HG03103 (cell line): ENCODE measurements around the gene TSPAN17.
A peak's percentile ranks its signal among the peaks of the same experiment; 100 is the strongest.
"Not testable (repeated sequence)": the region's sequence is repeated elsewhere in the genome, so short reads cannot be mapped to it uniquely, and the experiment has no call there.

ENCODE experiments used
- ATAC-seq: cut with Tn5 transposase; IDR thresholded peaks from one replicate; pipeline ENCODE4 v1.9.1; 2021; ENCODE audit warnings: low read depth; ENCODE audit not compliant: unreplicated experiment

Gene TSPAN17

DNA sequence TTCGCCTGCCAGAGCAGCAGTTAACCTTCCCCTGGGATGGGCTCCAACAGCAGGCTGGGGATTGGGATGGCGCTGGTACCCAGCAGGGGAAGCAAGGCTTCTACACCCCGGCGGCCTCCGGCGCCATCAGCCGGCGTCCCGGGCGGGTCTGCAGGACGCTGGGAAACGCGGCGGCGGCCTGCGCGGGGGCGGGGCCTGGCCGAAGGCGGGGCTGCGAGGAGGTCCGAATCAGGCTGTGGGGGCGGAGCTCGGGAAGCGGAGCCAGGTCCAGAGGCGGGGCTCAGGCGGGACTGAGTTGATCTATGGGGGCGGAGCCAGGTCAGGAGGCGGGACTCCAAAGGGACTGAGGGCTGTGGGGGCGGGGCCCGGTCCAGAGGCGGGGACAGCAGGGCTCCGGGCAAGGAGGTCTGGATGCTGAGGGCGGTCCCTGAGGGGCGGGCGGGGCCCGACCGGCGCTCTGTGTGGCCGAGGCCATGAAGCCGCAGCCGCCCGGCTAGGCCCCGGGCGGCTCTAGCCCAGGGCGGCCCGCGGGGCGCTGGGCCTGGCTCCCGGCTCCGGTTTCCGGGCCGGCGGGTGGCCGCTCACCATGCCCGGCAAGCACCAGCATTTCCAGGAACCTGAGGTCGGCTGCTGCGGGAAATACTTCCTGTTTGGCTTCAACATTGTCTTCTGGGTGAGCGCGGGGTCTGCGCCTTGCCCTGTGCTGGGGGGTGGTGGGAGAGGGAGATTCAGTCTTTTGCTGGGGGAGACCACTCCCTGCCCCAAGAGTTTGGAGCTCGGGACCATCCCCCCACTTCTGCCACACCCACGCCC lies at the start of gene TSPAN17:
Gene TSPAN17, plus strand, starts transcription at position 455 of the 813 bp plus-strand sequence. Its CDS starts 132 bp downstream, at position 587.
- ATAC-seq: peak; percentile 93

DNA sequence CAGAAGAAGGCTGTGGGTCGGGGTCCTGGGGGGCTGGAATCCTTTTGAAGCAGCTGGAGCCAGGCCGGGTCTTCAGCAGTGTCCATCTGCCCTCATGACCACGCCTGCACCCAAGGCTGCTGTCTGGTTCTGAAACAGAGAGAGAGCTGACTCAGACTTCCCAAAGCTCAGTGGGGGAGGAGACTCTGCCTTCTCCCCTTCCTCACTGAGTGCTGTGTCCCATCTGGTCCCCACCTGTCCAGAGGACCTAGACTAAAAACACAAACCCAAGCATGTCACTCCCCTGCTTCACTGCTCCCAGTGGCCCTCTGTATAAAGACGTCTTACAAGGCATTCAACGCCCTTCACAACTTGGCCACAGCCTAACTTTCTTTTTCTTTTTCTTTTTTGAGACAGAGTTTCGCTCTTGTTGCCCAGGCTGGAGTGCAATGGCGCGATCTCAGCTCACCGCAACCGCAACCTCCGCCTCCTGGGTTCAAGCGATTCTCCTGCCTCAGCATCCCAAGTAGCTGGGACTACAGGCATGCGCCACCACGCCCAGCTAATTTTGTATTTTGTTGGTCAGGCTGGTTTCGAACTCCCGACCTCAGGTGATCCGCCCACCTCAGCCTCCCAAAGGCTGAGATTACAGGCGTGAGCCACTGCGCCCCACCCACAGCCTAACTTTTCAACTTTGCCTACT lies 47.4 kb upstream of the TSPAN17 start:
- ATAC-seq: not testable (repeated sequence)

GRCh38 chr5:176601901-176602482 lies 45.3 kb upstream of the TSPAN17 start:
- ATAC-seq: no peak

DNA sequence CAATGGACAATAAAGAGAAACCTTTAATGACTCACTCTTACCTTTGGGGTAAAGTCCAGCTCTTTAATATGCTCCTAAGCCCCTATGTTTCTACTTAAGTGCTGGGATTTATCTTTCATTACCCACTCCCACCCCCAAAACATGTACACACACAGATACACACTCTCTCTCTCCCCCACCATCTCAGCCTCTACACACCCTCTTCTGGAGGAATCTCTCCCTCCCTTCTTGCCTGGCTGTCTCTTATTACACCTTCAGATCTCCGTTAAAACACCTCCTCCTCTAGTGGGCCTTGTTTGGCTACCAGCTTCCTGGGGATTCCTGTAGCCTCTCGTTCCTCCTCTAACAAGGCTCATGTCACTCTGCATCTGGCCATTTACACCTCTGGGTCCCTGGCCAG lies 44.2 kb upstream of the TSPAN17 start:
- ATAC-seq: no peak

- no peak for ATAC-seq
These were observed 41.3 kb upstream of the TSPAN17 start for GRCh38 chr5:176606032-176606431.

GRCh38 chr5:176606875-176607274 lies 40.4 kb upstream of the TSPAN17 start:
- ATAC-seq: no peak

- no peak for ATAC-seq
These were observed 39.1 kb upstream of the TSPAN17 start for GRCh38 chr5:176608142-176608705.

DNA sequence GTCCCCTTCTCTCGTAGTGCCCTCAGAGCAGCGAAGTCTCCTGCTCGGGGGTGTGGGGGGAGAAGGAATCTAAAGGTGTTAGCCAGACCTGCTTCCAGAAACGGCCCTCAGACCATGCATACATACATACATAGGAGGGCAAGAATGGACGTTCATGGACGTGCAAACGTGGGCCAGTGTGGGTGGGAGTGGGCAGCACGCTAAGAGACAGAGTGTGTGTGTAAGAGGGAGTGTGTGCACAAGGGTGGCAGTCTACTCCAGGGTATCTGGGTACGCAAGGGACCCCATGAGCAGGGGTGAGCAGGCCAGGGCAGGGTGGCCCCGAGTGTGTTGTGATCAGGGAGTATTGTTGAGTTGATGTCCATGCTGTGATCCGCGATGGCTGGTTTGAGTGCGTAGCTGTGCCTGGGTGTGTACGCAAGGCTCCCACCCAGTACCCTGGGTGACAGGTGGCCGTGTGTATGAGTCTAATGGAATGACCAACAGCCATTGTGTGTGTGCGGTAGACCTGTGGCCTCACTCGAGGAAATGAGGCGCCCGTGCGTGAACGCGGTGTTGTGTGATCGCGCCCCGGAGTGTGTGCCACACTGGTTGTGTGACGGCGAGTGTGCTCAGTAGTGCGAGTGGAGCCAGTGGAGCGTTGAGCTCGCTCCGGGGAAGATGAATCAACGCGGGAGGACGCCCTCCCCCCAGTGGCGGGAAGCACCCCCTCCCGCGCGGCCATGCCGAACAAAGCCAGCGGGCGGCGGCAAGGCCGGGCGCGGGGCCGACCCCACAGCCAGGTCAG lies 38.2 kb upstream of the TSPAN17 start:
- ATAC-seq: peak; percentile 30

GRCh38 chr5:176609724-176610434 lies 37.4 kb upstream of the TSPAN17 start, which contains the start of gene GPRIN1:
GPRIN1 (minus strand) TSS chr5:176610156; CDS start chr5:176599834, 10,322 bp downstream.
- peak; percentile 68 for ATAC-seq

DNA sequence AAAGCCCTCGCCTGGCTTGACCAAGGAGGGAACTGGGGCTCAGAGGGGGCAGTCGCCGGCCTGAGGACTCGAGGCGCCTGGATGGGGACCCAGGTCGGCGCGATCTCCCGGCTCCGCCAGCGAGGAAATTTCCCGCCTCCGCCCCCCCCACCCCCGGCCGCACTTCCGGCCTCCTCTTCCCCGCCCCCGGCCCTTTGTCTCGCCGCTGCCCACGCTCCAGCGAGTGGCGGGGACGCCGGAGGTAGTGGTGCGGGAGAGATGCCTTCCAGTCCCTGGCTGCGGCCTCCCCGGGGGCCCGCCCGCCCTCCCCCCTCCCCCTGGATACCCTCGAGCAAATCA lies 36.9 kb upstream of the TSPAN17 start:
- no peak for ATAC-seq

- no peak for ATAC-seq
These were observed 35.8 kb upstream of the TSPAN17 start for GRCh38 chr5:176611435-176611834.

GRCh38 chr5:176612008-176612407 lies 35.3 kb upstream of the TSPAN17 start:
- no peak for ATAC-seq

DNA sequence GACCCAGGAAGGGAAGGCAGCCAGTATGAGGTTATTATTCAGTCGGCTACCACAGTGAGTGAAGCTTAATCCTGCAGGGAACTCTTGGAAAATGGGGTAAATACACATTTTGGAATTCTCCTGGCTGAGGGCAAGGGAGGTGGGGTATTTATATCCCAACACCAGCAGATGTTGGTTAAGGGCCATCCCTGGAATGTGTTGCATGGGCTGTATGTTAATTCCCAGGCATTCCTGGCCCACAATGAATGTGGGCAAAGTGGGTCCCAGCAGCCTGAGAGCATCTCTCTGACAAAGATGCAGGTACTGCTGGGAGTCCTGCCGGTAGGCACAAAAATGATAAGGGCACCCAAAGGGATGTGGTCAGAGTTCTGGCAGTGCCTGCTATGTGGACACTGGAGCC lies 34.4 kb upstream of the TSPAN17 start:
- no peak for ATAC-seq

DNA sequence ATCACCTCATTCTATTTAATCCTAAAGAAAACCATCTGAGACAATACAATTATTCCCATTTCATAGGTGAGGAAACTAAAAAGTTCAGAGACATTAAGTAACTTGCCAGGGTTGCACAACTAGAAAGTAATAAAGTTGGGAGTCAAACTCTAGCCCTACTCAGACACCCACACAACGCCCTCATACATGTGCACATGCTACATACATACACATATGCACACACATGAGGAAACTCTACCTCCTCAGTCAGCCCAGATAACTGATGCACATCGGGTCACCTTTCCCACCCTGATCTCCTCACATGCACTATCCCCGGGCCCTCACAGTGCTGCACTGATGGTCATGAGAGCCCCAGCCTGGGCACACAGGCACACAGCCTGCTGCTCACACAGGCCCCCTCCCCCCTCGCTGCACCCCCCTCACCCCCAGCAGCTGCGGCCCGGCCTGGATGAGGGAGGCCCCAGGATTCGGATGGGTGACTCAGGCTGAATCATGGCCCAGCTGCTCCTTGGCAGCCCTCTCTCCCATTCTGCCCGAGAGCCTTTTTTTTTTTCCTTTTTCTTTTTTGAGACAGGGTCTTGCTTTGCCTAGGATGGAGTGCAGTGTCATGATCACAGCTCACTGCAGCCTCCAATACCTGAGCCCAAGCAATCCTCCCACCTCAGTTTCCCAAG lies 32.3 kb upstream of the TSPAN17 start:
- no peak for ATAC-seq

- ATAC-seq: no peak
These were observed 30.8 kb upstream of the TSPAN17 start for GRCh38 chr5:176616511-176616910.

DNA sequence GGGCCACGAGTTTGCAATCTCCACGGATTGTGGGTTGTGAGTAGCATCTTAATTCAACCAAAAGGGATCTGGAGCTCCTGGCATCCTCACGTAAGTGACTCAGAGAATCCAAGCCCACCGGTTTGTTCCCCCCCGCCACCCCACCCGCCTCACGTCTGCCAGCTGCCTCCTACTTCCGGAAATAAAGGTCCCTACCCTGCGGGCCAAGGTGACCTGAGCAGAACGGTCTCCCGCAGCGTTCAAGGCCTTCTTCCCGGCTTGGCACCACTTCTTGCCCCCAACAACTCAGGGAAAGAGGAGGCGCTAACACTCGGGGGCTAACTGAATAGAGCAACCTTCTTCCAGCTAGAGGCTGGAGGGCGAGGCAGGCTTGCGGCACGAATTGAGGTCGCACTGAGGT lies 28.5 kb upstream of the TSPAN17 start:
- no peak for ATAC-seq

GRCh38 chr5:176619203-176619568 lies 28.1 kb upstream of the TSPAN17 start:
- ATAC-seq: peak; percentile 82

GRCh38 chr5:176619569-176620332 lies 27.5 kb upstream of the TSPAN17 start:
- no peak for ATAC-seq
